ENCODE measurements around the gene MYO15A. TPM values are rescaled to one million over a fixed set of nuclear protein-coding genes. Genes with fewer than 3 reads are reported as not detected.

MYO15A gene
- total and polyA plus RNA-seq, 12 donors = 0.44 to 3.5 (median 0.88) TPM; not detected in 2

- H3K9me3 ChIP-seq (replicated peaks in 1 of 3) = no peaks in the 10 kb centered on the region
- H3K36me3 ChIP-seq (replicated peaks in 1 of 2) = peaks cover 0 to 18% of the 10 kb centered on the region in 2 donors
- H3K27me3 ChIP-seq = no peaks in the 10 kb centered on the region
- intact Hi-C loops (cut with DNase I) = no loop called here
- H3K27ac ChIP-seq = no peak overlapping the region
- H3K4me1 ChIP-seq (replicated peaks in 1 of 2) = no peaks in the 10 kb centered on the region
- no peak overlapping the region for H3K4me3 ChIP-seq
- no peak for TF ChIP-seq CTCF (IDR thresholded peaks at IDR 0.05)
- 67 to 89% (median 86%) methylated on average over 1 to 3 of the region's 3 CpGs for WGBS, 4 donors
- DNase-seq = no peak
These were observed 3.5 kb upstream of the MYO15A start for GRCh38 chr17:18105027-18105426.

- 81 to 97% (median 92%) methylated on average over 6 of the region's 6 CpGs; no CpG with 5 or more reads in 1 of the 4 donors for WGBS, 4 donors
- Histone ChIP-seq H3K9me3 (replicated peaks in 1 of 3) (no peaks in the 10 kb centered on the region), H3K27me3 (no peaks in the 10 kb centered on the region), H3K4me1 (replicated peaks in 1 of 2) (no peaks in the 10 kb centered on the region), H3K4me3 (no peak overlapping the region), H3K27ac (no peak overlapping the region), H3K36me3 (replicated peaks in 1 of 2) (peaks cover 0 to 12% of the 10 kb centered on the region in 2 donors)
- no peak for DNase-seq
- intact Hi-C loops (cut with DNase I) = no loop called here
- no peak for TF ChIP-seq CTCF (IDR thresholded peaks at IDR 0.05)
- TF ChIP-seq POLR2A (IDR thresholded peaks at IDR 0.05) = no peak
These were observed 3.0 kb upstream of the MYO15A start for GRCh38 chr17:18105595-18105994.

- Histone ChIP-seq H3K27me3 (no peaks in the 10 kb centered on the region), H3K9me3 (replicated peaks in 1 of 3) (no peaks in the 10 kb centered on the region), H3K27ac (no peak overlapping the region), H3K4me3 (no peak overlapping the region), H3K4me1 (replicated peaks in 1 of 2) (no peaks in the 10 kb centered on the region), H3K36me3 (replicated peaks in 1 of 2) (peaks cover 0 to 6% of the 10 kb centered on the region in 2 donors)
- 83 to 96% (median 95%) methylated on average over 4 to 9 of the region's 9 CpGs for WGBS, 4 donors
- intact Hi-C loops (cut with DNase I) = no loop called here
- TF ChIP-seq POLR2A (IDR thresholded peaks at IDR 0.05) (no peak), CTCF (IDR thresholded peaks at IDR 0.05) (no peak)
- no peak for DNase-seq
These were observed 2.3 kb upstream of the MYO15A start for GRCh38 chr17:18106211-18106610.

- peaks cover 0 to 5% of the 10 kb centered on the region in 2 donors for H3K36me3 ChIP-seq (replicated peaks in 1 of 2)
- H3K27me3 ChIP-seq = no peaks in the 10 kb centered on the region
- intact Hi-C loops (cut with DNase I) = no loop called here
- no peaks in the 10 kb centered on the region for H3K9me3 ChIP-seq (replicated peaks in 1 of 3)
- 90 to 98% (median 92%) methylated on average over 10 to 14 of the region's 14 CpGs for WGBS, 4 donors
- no peak for DNase-seq
- no peak overlapping the region for H3K4me3 ChIP-seq
- H3K4me1 ChIP-seq (replicated peaks in 1 of 2) = no peaks in the 10 kb centered on the region
- TF ChIP-seq POLR2A (IDR thresholded peaks at IDR 0.05) (no peak), CTCF (IDR thresholded peaks at IDR 0.05) (no peak)
- H3K27ac ChIP-seq = no peak overlapping the region
These were observed 1.3 kb upstream of the MYO15A start for GRCh38 chr17:18107061-18107790.

Data from adrenal gland (tissue), 12 donors.